SW 1271 (cell line): ENCODE measurements around the gene TRMU.
"Not testable (repeated sequence)": the region's sequence is repeated elsewhere in the genome, so short reads cannot be mapped to it uniquely, and the experiment has no call there.

Source experiments
- DNase-seq, 2 experiments: peaks; one replicate each; lab custom pipeline; 2025; lab: John Stamatoyannopoulos, UW

Gene TRMU

GRCh38 chr22:46300491-46300890, 35.0 kb upstream of the TRMU start:
- no peak for DNase-seq

GRCh38 chr22:46303347-46303965, 32.1 kb upstream of the TRMU start:
- no peak for DNase-seq

GRCh38 chr22:46308283-46308988, 27.1 kb upstream of the TRMU start:
- DNase-seq, result no peak

GRCh38 chr22:46309526-46310085, 25.9 kb upstream of the TRMU start:
- no peak for DNase-seq

- DNase-seq, result no peak
Observed at GRCh38 chr22:46312056-46312455, 23.5 kb upstream of the TRMU start.

- DNase-seq, result not testable (repeated sequence)
Observed at GRCh38 chr22:46312848-46313247, 22.7 kb upstream of the TRMU start.

- no peak for DNase-seq
Observed at GRCh38 chr22:46315976-46316375, 19.5 kb upstream of the TRMU start.

- DNase-seq, result no peak
Observed at GRCh38 chr22:46317646-46318045, 17.9 kb upstream of the TRMU start.

GRCh38 chr22:46318576-46318975, 16.9 kb upstream of the TRMU start:
- DNase-seq, result no peak

- no peak for DNase-seq
Observed at GRCh38 chr22:46319319-46319718, 16.2 kb upstream of the TRMU start.

- no peak for DNase-seq
Observed at GRCh38 chr22:46320166-46320710, 15.3 kb upstream of the TRMU start.

GRCh38 chr22:46320716-46321386, 14.7 kb upstream of the TRMU start:
- no peak for DNase-seq

- no peak for DNase-seq
Observed at GRCh38 chr22:46322711-46323110, 12.8 kb upstream of the TRMU start.

- DNase-seq, result no peak
Observed at GRCh38 chr22:46323162-46323561, 12.4 kb upstream of the TRMU start.

- no peak for DNase-seq
Observed at GRCh38 chr22:46326066-46326680, 9.3 kb upstream of the TRMU start.

- no peak for DNase-seq
Observed at GRCh38 chr22:46327691-46328465, 7.6 kb upstream of the TRMU start.

GRCh38 chr22:46328797-46329196, 6.7 kb upstream of the TRMU start:
- no peak for DNase-seq

GRCh38 chr22:46329616-46330015, 5.9 kb upstream of the TRMU start:
- no peak for DNase-seq

- DNase-seq, result no peak
Observed at GRCh38 chr22:46330426-46330825, 5.1 kb upstream of the TRMU start.

GRCh38 chr22:46331496-46331895, 4.0 kb upstream of the TRMU start:
- no peak for DNase-seq
